GM18951 (cell line): ENCODE results near the gene BEX3.

Source experiments
- POLR2A ChIP-seq: IDR thresholded peaks from 4 replicates; pipeline ENCODE4 v1.6.1; 2011; ENCODE audit warnings: mild to moderate bottlenecking; ENCODE audit not compliant: insufficient read length, insufficient read depth; ENCODE audit errors: extremely low read depth
- in situ Hi-C: fragments of 300-500 bp; cut with MboI; formaldehyde crosslinking; loops from one replicate; pipeline ENCODE4 v1.12.0; 2022; ENCODE audit warnings: low sequenced_read_pairs, mixed read lengths, inconsistent platforms; ENCODE audit not compliant: unreplicated experiment

BEX3 gene

DNA sequence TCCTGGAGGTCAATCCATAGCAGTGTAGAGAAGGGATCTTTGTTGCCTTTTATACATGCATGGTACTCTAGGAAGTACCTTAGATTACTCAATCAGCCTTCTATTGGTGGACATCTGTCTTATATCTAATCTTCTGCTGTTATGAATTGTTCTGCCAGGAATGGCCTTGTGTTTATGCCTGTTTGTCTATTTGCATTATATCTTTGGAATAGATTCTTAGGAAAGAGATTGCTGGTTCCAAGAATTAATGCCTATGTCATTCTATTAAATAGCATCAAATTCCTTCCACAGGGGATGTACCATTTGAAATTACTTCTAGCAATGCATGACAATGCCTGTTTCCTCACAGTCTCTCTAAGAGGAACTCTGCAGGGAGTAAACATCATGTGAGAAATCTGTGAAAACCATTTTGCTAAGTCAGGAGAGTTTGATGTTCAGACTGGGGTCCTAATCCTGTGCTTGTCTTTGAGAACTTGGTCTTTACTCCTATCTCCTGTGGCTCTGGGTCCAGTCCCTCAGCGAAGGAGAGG, 42.5 kb downstream of the BEX3 start:
- no peak for TF ChIP-seq POLR2A
- in situ Hi-C loops = no loop called here

DNA sequence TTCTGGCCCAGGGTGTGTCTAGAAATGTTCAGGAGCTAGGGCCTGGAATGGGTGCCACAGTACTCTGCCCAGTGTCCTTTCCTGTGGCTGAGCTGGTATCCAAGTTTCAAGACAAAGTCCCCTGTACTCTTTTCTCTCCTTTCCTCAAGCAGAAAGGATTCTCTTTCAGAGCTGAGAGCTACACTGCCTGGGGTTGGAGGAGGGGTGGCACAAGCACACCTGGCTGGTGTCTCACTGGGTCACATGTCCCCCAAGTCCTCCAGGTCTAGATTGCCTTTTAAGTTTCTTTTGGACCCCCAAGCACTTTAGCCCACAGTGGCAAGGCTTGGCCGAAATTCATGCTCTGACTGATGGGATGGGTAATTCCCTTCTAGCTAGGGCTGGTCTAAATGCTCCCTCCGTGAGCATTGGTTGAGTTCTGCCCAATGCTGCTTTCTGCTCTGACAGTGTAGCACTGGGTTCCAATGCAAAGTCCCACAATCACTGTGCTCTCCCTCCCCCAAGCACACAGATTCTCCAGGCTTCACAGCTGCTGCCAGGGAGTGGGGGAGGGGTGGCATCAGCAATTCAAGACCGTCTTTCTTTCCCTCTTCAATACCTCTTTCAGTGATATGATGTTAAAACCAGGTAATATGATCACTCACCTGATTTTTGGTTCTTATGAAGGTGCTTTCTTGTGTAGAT, 47.8 kb downstream of the BEX3 start:
- no peak for TF ChIP-seq POLR2A
- in situ Hi-C loops = no loop called here
